Endodermal cell (in vitro differentiated cells): ENCODE results near the gene SLC44A4. TPM values are rescaled to one million over a fixed set of nuclear protein-coding genes. Genes with fewer than 3 reads are reported as not detected.

Experiments used
- DNase-seq: peaks from one replicate; pipeline ENCODE4 v3.0.0-alpha.2; 2017
- H3K27ac ChIP-seq: 2 replicates; pipeline ENCODE4 v1.5.1; 2013; ENCODE audit warnings: mild to moderate bottlenecking, low read depth, low read length, moderate library complexity
- H3K27me3 ChIP-seq: 2 replicates; pipeline ENCODE4 v1.6.1; 2013; ENCODE audit warnings: mild to moderate bottlenecking, low read length, moderate library complexity; ENCODE audit not compliant: insufficient read depth, control insufficient read depth, poor library complexity, severe bottlenecking
- H3K36me3 ChIP-seq: 2 replicates; pipeline ENCODE4 v1.7.0; 2013; ENCODE audit warnings: mild to moderate bottlenecking, low read length, moderate library complexity; ENCODE audit not compliant: control insufficient read depth, insufficient read depth
- H3K4me1 ChIP-seq: one replicate; pipeline ENCODE4 v1.7.0; 2013; ENCODE audit warnings: low read length; ENCODE audit not compliant: control insufficient read depth, insufficient read depth
- H3K4me3 ChIP-seq: 2 replicates; pipeline ENCODE4 v1.5.1; 2013; ENCODE audit warnings: mild to moderate bottlenecking, low read length, moderate library complexity
- H3K9ac ChIP-seq: 2 replicates; pipeline ENCODE4 v1.6.1; 2013; ENCODE audit warnings: mild to moderate bottlenecking, low read length, moderate library complexity; ENCODE audit not compliant: poor library complexity, severe bottlenecking; ENCODE audit errors: extremely low read depth
- H3K9me3 ChIP-seq: 2 replicates; pipeline ENCODE4 v1.6.1; 2013; ENCODE audit warnings: mild to moderate bottlenecking, low read length, moderate library complexity; ENCODE audit not compliant: control insufficient read depth
- H3K27ac Mint-ChIP-seq: 2 replicates; pipeline ENCODE4 v1.8.0; 2020; ENCODE audit warnings: mixed read lengths
- H3K27me3 Mint-ChIP-seq: 2 replicates; pipeline ENCODE4 v1.8.0; 2021; ENCODE audit warnings: mild to moderate bottlenecking, mixed read lengths; ENCODE audit not compliant: insufficient read depth
- H3K36me3 Mint-ChIP-seq: 2 replicates; pipeline ENCODE4 v1.8.0; 2020; ENCODE audit warnings: low read depth, mixed read lengths
- H3K4me1 Mint-ChIP-seq: 2 replicates; pipeline ENCODE4 v1.8.0; 2020; ENCODE audit warnings: mixed read lengths
- H3K4me3 Mint-ChIP-seq: 2 replicates; pipeline ENCODE4 v1.8.0; 2020; ENCODE audit warnings: mild to moderate bottlenecking, moderate library complexity, mixed read lengths
- H3K9me3 Mint-ChIP-seq: 2 replicates; pipeline ENCODE4 v1.8.0; 2020; ENCODE audit warnings: mild to moderate bottlenecking, mixed read lengths
- CTCF ChIP-seq: fragments of 200-600 bp; sonication (generic); conservative IDR thresholded peaks from 2 replicates; pipeline ENCODE4 v1.5.0; 2021; ENCODE audit warnings: antibody characterized with exemption, mild to moderate bottlenecking
- WGBS, 2 experiments: methylation state at CpG; one replicate each; pipeline versions ENCODE4 v1.1.5 to v1.1.7; 2013; ENCODE audit warnings: missing lambda C conversion rate in 2 of 2, mixed read lengths in 1 of 2; ENCODE audit not compliant: insufficient coverage in 1 of 2, insufficient read length in 1 of 2; 5-methylcytosine and 5-hydroxymethylcytosine counted together
- total RNA-seq, 2 donors: library from RNA; stranded (reverse); fragmentation: NEBNext Ultra II Directional in 1 of 2; extraction: Animal tissue kit (Norgen Biotek cat#: 25700) in 1 of 2; gene quantifications; 2 replicates in 1 of 2; 3 replicates in 1 of 2; pipeline ENCODE4 v1.2.1, GENCODE V29; 2021

SLC44A4 gene
- total RNA-seq, 2 donors from 2014 or later = 1.3 to 3.6 TPM

GRCh38 chr6:31919624-31920303, 41.0 kb upstream of the SLC44A4 start:
- Histone ChIP-seq H3K27ac (no peak overlapping the region), H3K9ac (no peak overlapping the region), H3K4me1 (no peaks in the 10 kb centered on the region), H3K27me3 (no peaks in the 10 kb centered on the region), H3K4me3 (no peak overlapping the region), H3K9me3 (no peaks in the 10 kb centered on the region), H3K36me3 (no peaks in the 10 kb centered on the region)
- no peak for TF ChIP-seq CTCF
- Mint-ChIP-seq H3K27ac (no peak overlapping the region), H3K27me3 (peaks cover 4% of the 10 kb centered on the region), H3K36me3 (no peaks in the 10 kb centered on the region), H3K4me3 (no peak overlapping the region), H3K9me3 (no peaks in the 10 kb centered on the region), H3K4me1 (no peaks in the 10 kb centered on the region)
- WGBS, 2 experiments = 89 to 92% methylated on average over 2 to 6 of the region's 6 CpGs
- no peak for DNase-seq

- Mint-ChIP-seq H3K36me3 (no peaks in the 10 kb centered on the region), H3K27me3 (peaks cover 7% of the 10 kb centered on the region), H3K4me1 (no peaks in the 10 kb centered on the region), H3K4me3 (no peak overlapping the region), H3K9me3 (no peaks in the 10 kb centered on the region), H3K27ac (no peak overlapping the region)
- Histone ChIP-seq H3K27ac (no peak overlapping the region), H3K4me1 (no peaks in the 10 kb centered on the region), H3K36me3 (no peaks in the 10 kb centered on the region), H3K9ac (no peak overlapping the region), H3K27me3 (no peaks in the 10 kb centered on the region), H3K4me3 (no peak overlapping the region), H3K9me3 (no peaks in the 10 kb centered on the region)
- no peak for TF ChIP-seq CTCF
- no peak for DNase-seq
- WGBS, 2 experiments = 94 to 95% methylated on average over 7 to 8 of the region's 8 CpGs
Observed at GRCh38 chr6:31918069-31918720, 39.4 kb upstream of the SLC44A4 start.

- no peaks in the 10 kb centered on the region for H3K4me1 Mint-ChIP-seq
- H3K27me3 ChIP-seq = no peaks in the 10 kb centered on the region
- H3K36me3 Mint-ChIP-seq = no peaks in the 10 kb centered on the region
- H3K4me3 ChIP-seq = no peak overlapping the region
- H3K36me3 ChIP-seq = no peaks in the 10 kb centered on the region
- no peak overlapping the region for H3K27ac Mint-ChIP-seq
- H3K9ac ChIP-seq = no peak overlapping the region
- no peak overlapping the region for H3K27ac ChIP-seq
- no peaks in the 10 kb centered on the region for H3K9me3 ChIP-seq
- H3K4me3 Mint-ChIP-seq = no peak overlapping the region
- DNase-seq = no peak
- no peak for TF ChIP-seq CTCF
- peaks cover 7% of the 10 kb centered on the region for H3K27me3 Mint-ChIP-seq
- no peaks in the 10 kb centered on the region for H3K9me3 Mint-ChIP-seq
- H3K4me1 ChIP-seq = no peaks in the 10 kb centered on the region
- 90% methylated on average over 6 of the region's 6 CpGs for WGBS, 2 experiments
Observed at GRCh38 chr6:31915756-31916155, 37.0 kb upstream of the SLC44A4 start.
